Inferior parietal cortex (tissue), 1 donor: Measurements from ENCODE around the gene ESRRG.
"Not testable (repeated sequence)": the region's sequence is repeated elsewhere in the genome, so short reads cannot be mapped to it uniquely, and the experiment has no call there.

Experiments
- DNase-seq: peaks from one replicate; pipeline ENCODE4 v3.0.0-alpha.2; 2016; ENCODE audit errors: extremely low spot score

The ESRRG gene

DNA sequence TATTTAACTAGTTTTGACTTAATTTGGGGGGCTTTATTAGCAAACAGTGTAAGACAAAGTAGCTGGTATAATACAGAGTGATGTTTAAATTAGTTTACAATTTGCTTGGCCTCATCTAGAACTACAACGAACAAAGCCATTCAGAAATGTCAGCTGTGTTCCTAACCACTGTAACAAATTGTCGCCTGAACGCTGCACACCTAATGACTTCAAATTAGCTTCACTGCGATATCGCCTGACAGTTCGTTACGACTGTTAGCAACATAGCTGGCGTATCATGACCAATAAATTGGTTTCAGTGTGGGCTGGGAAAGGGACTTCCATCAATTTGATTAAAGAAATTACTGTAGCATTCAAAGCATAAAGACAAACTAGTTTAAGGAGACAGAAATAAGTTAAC lies 160.1 kb downstream of the ESRRG start:
- no peak for DNase-seq

DNA sequence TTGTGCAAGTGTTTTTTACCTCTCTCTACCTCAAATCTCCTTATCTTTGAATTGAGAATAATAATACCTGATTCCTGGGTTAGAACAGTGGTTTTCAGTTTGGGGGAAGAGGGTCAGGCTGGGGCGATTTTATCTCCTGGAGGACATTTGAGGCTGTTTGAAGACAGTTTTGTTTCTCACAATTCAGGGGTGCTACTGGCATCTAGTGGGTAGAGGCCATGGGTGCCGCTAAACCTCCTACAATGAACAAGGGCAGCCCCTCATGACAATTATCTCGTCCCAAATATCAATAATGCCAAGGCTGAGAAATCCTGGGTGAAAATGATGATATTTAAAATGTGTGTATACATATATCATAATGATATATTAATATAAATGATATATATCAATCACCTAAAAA lies 160.8 kb downstream of the ESRRG start:
- DNase-seq = no peak

DNA sequence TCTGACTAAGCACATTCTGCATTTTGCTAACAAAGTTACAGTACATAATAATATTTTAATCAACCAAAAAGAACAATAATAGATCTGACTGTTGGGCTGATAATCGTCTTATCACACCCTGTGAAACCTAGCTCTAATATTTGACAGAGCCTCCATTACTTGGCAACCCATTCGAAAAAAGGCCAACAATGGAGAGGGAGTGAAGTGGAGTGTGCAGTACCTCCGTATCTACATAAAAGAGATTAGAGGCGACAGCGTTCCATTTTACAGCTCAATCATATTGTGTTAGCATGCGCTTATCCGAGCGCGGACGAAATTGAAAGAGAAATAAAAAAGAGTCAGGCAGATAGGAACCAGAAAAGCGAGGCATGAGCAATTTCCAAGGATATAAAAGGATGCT lies 162.7 kb downstream of the ESRRG start:
- no peak for DNase-seq

DNA sequence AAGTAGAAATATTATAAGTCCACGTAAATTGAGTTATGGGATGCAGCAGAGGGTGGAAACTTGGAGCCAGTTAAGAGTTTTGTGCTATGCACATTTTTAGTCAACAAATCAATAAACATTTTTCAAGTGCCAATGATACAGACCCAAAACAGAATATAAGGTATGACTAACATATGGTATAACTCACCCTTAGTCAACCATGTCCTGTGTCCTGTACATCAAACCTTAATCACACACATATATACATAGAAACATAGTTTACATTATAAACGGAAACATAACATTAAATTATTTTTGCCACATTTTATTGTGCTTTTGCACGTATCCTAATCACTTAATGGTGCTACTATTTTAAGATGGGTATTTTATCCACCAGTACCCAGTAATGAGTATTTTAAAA lies 163.9 kb downstream of the ESRRG start:
- no peak for DNase-seq

DNA sequence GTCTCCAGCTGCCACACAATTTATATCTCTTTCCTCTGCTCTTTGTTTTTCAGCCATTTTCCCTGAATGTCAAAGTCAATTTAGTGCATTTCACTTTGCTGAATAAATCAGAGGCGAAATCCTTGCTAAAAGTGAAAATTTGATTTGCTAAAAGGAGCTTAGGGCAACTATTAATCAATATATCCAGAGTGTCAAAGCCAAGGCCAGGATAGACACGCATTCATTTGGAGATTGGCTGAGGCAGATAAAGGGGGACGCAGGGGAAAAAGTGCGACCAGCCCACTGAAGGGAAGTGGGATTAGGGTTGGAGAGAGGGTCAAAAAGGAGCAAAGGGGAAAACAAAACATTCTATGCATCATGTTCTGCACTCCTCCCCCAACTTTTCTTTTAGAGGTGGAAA lies 167.6 kb downstream of the ESRRG start:
- DNase-seq = no peak

DNA sequence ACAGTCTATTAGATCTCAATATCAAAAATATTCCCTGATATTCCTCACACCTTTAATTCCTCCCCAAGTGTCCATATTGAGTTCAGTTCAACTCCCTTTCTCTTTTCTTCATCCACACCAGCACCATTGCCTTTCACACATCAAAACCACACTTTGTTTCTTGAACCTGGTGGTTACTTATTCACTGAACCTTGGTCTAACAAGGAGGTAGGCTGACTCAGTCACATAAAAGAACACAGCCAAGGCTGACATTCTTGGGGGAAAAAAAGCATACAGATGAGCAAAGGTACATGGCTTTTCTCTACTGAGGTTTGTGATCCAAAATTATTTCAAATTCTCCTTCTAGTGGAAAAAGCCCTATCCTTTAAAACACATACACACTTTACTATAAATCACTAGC lies 168.3 kb downstream of the ESRRG start:
- no peak for DNase-seq

DNA sequence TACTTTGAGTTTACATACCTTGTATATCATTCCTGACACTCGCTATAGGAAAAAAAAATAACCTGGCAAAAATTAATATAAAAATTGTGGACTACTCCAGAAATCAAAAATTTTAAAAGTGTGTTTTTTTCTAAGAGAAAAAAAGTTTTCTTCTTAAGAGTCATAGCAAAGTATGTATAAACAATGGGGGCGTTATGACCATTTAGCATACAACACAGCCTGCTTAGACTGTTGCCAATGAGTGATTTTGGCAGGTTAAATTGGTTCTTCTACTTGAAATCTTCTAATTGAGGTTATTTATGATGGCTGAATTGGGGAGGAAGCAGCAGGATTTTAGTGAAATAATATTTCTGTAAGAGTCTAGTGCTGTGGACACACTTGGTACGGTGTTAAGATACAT lies 169.5 kb downstream of the ESRRG start:
- DNase-seq = no peak

DNA sequence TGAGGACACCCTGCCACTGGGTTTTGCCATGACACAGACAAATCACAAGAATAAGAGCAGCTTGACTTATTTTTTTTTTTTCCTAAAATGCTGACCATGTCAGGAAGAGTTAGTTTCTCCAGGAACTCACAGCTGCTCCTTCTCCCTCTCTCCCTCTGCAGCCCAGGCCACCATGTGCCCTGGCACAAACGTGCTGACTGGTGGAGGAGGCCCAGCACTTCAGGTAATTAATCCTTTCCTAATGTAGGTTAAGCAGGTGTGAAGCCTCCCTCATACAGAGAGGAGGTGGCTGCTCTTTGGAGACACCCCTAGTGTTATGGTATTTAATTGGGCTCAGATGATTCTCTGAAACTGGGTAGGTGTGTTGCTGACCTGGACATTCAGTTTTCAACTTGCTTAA lies 170.2 kb downstream of the ESRRG start:
- no peak for DNase-seq

DNA sequence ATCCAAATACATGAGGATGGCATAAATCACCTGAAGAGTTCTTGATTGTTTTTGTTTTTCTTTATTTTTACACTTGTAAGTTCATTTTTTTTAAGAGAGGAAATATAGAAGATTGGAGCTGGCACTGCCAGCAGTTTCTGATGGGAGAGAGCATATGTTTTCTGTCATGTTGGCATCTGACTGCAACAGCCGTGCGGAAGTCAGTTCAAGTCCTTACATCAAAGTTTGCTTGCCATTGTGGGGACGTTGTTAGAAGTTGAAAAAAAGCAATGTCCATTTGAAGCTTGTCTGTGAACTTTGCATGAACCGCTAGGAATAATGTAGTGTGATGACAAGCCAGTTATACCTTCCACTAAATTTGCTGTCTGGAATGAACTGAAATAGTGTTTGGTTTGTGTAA lies 173.4 kb downstream of the ESRRG start:
- DNase-seq = no peak

DNA sequence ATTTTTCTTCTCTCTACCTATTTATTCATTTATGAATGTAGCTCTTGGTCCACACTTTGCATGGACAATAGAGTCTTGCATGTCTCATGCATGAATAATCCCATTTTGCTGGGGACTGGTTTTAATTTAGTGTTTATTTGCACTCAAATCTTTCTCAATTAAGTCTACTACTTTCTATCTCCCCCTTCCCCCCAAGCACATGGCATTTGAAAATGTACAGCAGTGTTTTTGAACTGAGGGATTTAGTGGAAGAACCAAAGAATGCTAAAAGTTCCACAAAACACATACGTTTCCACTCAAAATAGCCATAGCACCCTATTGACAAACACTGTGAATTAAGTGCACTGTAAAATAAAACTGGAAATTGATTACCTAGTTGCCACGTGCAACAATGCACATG lies 180.5 kb downstream of the ESRRG start:
- DNase-seq = no peak

DNA sequence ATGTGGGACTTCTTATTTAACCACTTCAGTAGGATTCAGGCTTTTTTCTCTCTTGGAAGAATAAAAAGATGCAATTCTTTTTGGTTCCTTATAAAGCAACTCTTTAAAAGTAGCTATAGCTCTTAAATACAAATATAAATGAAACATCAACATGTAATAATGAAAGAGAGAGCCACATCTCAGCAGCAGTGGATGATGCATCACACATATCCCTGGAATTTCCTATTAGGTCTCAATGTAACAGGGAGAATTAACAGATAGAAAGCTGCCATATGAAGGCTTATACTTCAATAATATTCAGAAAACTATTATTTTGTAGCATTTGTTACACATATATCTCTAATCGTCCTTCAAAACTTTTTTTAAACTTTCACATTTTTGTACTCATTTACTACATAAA lies 181.0 kb downstream of the ESRRG start:
- DNase-seq = no peak

DNA sequence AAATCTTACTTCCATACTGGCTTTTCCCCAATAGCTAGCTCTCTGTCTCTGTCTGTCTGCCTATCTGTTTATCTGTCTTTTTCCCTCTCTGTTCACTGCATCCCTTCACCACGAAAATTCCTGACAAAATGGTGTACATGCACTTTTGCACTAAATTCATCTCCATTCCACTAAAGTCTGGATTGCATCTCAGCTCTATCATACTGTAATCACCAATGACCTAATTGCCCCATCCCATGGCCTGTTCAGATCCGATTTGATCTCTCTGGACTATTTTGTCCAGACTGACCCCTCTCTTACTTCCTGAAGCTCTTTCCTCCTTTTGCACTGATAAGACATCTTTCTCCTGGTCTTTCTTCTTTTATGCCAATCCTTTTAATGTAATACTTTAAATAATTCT lies 187.5 kb downstream of the ESRRG start:
- DNase-seq = no peak

DNA sequence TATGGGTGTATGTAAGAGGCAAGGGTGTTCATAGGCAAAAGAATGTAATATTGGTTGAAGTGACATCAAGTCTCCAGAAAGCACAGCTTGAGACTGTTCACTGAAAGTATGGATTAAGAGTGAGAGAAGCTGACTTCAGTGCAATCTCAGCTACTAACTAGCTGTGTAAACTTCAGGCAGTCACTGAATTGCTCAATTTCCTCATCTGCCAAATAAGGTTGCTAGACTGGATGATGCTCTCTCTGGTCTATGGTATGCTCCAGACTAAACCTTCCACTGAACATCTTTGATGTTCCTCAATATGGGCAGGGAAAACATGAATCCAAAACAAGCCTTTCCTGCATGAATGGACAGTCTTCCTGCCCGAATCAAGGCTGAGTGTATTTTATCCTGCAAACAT lies 188.2 kb downstream of the ESRRG start:
- DNase-seq = no peak

DNA sequence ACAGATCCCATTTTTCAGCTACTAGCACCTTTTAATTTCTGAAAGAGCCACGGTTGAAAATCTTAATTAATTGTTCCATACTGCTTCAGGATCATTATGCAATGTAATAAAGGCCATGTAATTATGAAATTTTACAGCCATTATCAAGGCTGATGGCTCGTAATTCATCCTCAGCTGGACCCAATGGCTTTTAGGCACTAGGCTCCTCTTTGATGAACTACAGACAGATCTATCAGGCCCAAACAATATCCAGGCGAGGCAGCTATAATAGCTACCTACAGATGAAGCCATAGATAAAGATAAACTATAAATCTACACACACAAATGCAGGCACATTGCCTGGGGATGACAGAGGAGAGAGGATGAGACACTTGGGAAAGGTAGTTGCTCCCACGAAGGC lies 189.5 kb downstream of the ESRRG start:
- no peak for DNase-seq

DNA sequence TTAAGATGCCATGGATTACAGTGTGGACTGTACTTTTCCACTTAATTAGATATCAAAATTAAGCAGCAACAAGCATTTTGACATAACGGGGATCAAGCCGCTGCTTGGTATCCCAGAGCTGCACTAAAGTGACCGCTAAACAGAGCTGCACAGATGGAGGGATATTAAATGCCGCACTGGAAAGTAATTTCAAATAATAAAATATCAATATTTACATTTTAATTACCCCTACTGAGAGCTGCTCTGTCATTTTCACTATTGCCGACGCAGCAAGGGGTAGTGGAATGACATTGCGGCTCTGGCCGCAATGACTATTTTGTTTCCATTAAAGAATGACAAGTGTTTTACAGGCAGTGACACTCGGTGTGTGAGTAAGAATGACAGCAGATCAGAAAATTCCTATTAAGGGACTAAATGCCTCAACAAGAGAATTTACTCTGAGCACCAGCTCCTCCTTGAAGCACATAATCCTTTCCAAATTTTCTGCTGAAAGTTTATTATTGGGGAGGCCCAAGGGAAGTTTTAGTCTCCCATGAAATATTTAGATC lies 190.9 kb downstream of the ESRRG start:
- DNase-seq = no peak

DNA sequence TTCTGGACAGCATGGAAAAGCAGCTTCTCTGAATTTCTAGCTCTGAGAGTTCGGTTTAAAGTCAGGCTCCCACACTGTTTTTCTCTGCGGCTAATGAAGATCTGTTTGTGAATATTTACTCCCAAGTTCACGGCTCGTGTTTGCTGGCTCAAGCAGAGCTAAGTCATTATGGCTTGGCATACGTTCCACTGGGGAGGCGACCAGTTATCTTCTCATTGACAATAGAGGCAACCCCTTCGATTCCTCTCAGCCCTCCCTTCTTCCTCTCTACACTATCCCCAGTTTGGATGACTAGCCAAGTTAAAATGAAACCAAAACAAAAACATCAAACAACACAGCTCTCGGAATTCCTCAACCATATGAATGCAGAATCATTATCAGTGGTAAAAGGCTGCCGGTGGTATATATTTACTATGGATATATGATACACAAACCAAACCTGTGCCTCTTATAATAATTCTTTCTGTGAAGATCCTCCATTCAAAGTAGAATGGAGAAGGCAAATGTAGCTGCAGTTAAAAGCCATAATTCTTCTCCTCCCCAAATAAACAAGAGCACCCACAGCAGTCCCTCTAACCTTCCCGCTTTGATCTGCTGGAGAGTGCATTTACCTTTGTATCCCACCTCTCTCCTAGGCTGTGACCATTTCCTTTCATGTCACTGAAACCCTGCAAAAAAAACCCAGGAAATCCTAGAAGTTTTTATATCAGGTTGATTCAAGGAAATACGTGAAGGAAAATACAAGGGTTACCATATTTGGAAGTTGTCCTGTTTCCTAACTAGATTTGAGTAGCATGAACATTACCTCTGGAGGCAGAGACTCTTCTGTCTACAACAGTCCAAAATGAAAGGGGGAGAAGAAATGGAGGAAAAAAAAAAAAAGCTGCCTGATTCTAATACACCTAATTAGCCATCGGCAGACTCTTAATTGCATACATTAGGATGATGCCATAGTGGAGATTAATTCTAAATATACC lies 191.7 kb downstream of the ESRRG start:
- DNase-seq = no peak

DNA sequence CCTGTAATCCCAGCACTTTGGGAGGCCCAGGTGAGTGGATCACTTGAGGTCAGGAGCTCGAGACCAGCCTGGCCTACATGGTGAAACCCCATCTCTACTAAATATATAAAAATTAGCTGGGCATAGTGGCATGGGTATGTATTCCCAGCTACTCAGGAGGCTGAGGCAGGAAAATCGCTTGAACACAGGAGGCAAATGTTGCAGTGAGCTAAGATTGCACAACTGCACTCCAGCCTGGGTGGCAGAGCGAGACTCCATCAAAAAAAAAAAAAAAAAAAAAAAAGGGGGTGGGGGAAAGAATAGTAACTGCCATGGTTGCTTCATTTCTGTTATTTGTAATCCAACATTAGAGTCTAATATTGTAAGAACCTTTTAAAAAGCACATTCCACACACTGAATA lies 193.4 kb downstream of the ESRRG start:
- DNase-seq = not testable (repeated sequence)

DNA sequence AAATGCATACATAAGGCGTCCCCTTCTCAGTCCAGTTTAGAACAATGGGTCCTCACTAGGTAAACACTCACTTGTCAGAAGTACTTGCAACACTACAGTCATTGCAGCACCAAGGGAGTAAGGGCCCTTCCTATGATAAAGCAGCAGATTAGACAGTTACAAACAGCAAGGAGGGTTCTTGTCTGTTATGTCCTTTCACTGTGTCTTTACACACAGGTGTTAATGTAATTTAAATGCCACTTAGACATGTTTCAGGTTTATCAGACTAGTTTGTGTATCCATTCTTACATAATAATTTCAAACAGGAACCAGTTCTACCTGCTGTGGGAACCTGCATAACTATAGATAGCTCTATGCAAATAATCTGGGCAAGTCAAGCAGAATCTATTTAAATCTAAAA lies 194.4 kb downstream of the ESRRG start:
- DNase-seq = no peak

DNA sequence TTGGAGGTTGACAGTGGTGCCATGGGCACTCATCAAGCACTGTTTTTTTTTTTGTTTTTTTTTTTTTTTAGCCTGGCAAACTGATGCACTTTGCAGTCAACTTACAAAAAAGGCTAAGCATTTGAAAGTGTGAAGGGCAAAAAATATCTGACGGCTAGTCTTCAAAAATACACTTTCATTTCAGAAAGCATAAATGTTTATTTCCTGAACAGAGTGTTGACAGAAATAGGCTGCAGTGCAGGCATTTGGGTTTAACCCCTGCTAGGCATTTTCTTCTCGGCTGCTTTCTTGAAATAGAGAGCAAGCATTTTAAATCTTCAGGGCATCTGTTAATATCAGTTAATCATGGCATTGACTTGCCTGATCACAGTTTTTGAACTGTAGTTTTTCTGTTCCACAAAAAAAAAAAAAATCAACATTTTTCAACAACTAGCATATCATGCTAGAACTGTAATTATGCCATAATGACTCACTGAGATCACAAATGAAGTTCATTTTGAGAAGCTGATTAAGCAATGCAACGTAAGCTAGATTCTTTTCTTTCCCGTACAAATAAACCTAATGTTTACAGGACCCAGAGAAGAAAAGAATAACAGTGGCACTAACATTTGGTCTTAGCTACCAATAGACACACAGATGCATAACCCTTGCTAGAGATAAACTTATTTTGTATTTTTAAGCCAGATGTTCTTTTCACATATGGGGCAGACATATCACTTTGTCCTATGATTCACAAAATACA lies 199.6 kb downstream of the ESRRG start:
- no peak for DNase-seq

DNA sequence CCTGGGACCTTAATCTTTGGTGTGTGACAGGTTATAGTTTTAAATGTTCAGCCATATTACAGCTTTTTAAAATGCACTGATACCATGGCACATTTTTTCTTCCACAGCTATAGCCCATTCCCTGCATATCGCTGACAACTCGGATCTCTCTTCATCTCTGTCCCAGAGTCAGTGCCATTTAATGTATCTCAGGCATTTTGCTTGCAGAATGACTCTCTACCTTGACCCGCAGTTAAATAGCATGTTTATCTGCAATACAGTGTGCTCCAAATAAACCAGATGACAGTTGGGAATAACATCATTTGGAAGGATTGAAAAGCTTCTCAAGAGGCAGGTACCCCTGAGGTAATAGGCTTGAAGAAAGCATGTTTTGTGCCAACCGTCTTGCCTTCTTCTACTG lies 200.2 kb downstream of the ESRRG start:
- DNase-seq = no peak

DNA sequence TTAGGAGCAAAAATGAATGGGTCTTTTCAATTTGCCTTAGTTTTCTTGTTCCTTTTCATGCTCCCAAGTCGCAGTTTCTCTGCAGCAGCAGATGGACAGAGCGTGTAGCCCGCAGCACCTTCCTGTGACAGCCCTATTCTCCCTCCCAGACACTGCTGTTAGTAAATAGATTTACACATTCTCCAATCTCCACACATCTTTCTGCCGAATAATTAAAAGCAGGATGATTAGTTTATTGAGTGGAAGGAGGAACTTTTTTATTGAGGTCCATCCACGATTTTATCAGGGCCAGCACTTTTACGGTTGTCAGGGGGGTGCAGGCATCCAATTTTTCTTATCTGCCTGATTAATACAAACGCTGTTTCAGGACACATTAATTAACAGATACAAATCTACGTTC lies 201.8 kb downstream of the ESRRG start:
- DNase-seq = no peak

DNA sequence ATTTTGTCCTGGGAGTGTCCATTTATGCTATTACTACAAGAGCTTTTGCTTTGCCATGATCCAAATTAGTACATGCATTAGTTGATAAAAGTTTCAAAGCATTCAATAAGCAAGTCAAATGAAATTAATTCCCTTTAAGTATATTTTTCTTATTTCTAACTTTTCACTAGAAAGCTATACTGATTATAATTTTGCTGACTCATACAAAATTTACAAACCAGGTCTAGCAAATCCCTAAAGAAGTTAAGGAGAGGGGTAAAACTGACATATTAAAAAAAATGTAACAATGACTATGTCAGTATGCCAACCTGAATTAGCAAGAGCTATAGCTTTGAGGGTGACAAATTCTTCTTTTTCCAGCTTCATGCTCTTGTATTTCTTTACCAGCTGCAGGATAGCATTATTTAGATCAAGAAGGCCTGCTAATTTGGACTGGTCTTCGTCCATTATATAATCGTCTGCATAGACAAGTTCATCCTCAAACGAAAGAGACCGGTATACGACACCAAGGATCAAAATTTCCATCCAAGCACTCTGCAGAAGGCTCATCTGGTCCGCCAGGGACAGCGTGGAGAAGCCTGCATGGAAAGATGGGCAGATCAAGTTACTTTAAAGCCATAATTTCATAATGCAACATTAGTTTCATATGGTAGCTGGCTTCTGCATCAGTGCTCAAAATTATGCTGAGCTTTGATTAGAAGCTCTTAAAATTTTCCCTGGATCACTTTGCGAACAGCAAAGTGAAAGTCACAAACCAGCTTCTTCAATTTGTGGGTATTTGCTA lies 204.2 kb downstream of the ESRRG start:
- no peak for DNase-seq
